ENCODE results near the gene CDC14A.
"Not testable (repeated sequence)": the region's sequence is repeated elsewhere in the genome, so short reads cannot be mapped to it uniquely, and the experiment has no call there.

Gene CDC14A

GRCh38 chr1:100352267-100353070 lies at the start of gene CDC14A:
Gene CDC14A (plus strand): TSS chr1:100352506. CDS start chr1:100352955, 449 bp downstream.
- DNase-seq (ENCODE audit: low read depth), result peak; percentile 97

GRCh38 chr1:100302739-100303138 lies 49.6 kb upstream of the CDC14A start:
- DNase-seq (ENCODE audit: low read depth), result no peak

GRCh38 chr1:100304227-100304626 lies 48.1 kb upstream of the CDC14A start:
- no peak for DNase-seq (ENCODE audit: low read depth)

GRCh38 chr1:100304921-100305320 lies 47.4 kb upstream of the CDC14A start:
- no peak for DNase-seq (ENCODE audit: low read depth)

- no peak for DNase-seq (ENCODE audit: low read depth)
These were observed 46.4 kb upstream of the CDC14A start for GRCh38 chr1:100305954-100306353.

- DNase-seq (ENCODE audit: low read depth), result no peak
These were observed 45.5 kb upstream of the CDC14A start for GRCh38 chr1:100306735-100307313.

- peak; percentile 18 for DNase-seq (ENCODE audit: low read depth)
These were observed 43.5 kb upstream of the CDC14A start for GRCh38 chr1:100308777-100309176.

- no peak for DNase-seq (ENCODE audit: low read depth)
These were observed 42.4 kb upstream of the CDC14A start for GRCh38 chr1:100309863-100310262.

- no peak for DNase-seq (ENCODE audit: low read depth)
These were observed 38.9 kb upstream of the CDC14A start for GRCh38 chr1:100313382-100313781.

GRCh38 chr1:100316622-100317021 lies 35.7 kb upstream of the CDC14A start:
- DNase-seq (ENCODE audit: low read depth), result no peak

- DNase-seq (ENCODE audit: low read depth), result no peak
These were observed 31.8 kb upstream of the CDC14A start for GRCh38 chr1:100320311-100321099.

- DNase-seq (ENCODE audit: low read depth), result no peak
These were observed 31.2 kb upstream of the CDC14A start for GRCh38 chr1:100321100-100321493.

- DNase-seq (ENCODE audit: low read depth), result no peak
These were observed 30.8 kb upstream of the CDC14A start for GRCh38 chr1:100321506-100321905.

GRCh38 chr1:100322436-100323211 lies 29.7 kb upstream of the CDC14A start:
- peak; percentile 42 for DNase-seq (ENCODE audit: low read depth)

- peak; percentile 10 for DNase-seq (ENCODE audit: low read depth)
These were observed 28.7 kb upstream of the CDC14A start for GRCh38 chr1:100323419-100324106.

- no peak for DNase-seq (ENCODE audit: low read depth)
These were observed 26.6 kb upstream of the CDC14A start for GRCh38 chr1:100325415-100326324.

GRCh38 chr1:100326325-100326670 lies 26.0 kb upstream of the CDC14A start:
- DNase-seq (ENCODE audit: low read depth), result not testable (repeated sequence)

- DNase-seq (ENCODE audit: low read depth), result no peak
These were observed 24.2 kb upstream of the CDC14A start for GRCh38 chr1:100328133-100328532.

- DNase-seq (ENCODE audit: low read depth), result peak; percentile 9
These were observed 21.2 kb upstream of the CDC14A start for GRCh38 chr1:100331146-100331545.

- DNase-seq (ENCODE audit: low read depth), result no peak
These were observed 20.0 kb upstream of the CDC14A start for GRCh38 chr1:100332331-100332730.

Measured in EH (cell line).